GM21515 (cell line): Measurements from ENCODE around the gene ROR2.

Source experiments
- ATAC-seq: cut with Tn5 transposase; IDR thresholded peaks from one replicate; pipeline ENCODE4 v1.9.1; 2021; ENCODE audit not compliant: unreplicated experiment

Gene ROR2

GRCh38 chr9:91589101-91589553, 360.9 kb downstream of the ROR2 start:
- no peak for ATAC-seq

- no peak for ATAC-seq
Measured at GRCh38 chr9:91586282-91586681, 363.7 kb downstream of the ROR2 start.

GRCh38 chr9:91583966-91584365, 366.1 kb downstream of the ROR2 start:
- ATAC-seq: no peak

- ATAC-seq: no peak
Measured at GRCh38 chr9:91583161-91583875, 366.7 kb downstream of the ROR2 start.

GRCh38 chr9:91582181-91582580, 367.8 kb downstream of the ROR2 start:
- ATAC-seq: no peak

- ATAC-seq: no peak
Measured at GRCh38 chr9:91580136-91580535, 369.9 kb downstream of the ROR2 start.

- ATAC-seq: no peak
Measured at GRCh38 chr9:91578911-91579310, 371.1 kb downstream of the ROR2 start.

- no peak for ATAC-seq
Measured at GRCh38 chr9:91577633-91578061, 372.4 kb downstream of the ROR2 start.

GRCh38 chr9:91572811-91573210, 377.2 kb downstream of the ROR2 start:
- ATAC-seq: no peak

GRCh38 chr9:91572044-91572443, 378.0 kb downstream of the ROR2 start:
- no peak for ATAC-seq

GRCh38 chr9:91571036-91571435, 379.0 kb downstream of the ROR2 start:
- ATAC-seq: no peak

- no peak for ATAC-seq
Measured at GRCh38 chr9:91567642-91568274, 382.3 kb downstream of the ROR2 start.

GRCh38 chr9:91564081-91564670, 385.9 kb downstream of the ROR2 start:
- no peak for ATAC-seq

- ATAC-seq: no peak
Measured at GRCh38 chr9:91562416-91562815, 387.6 kb downstream of the ROR2 start.

- ATAC-seq: no peak
Measured at GRCh38 chr9:91560301-91560700, 389.7 kb downstream of the ROR2 start.

- ATAC-seq: no peak
Measured at GRCh38 chr9:91558879-91559278, 391.1 kb downstream of the ROR2 start.

GRCh38 chr9:91558395-91558794, 391.6 kb downstream of the ROR2 start:
- no peak for ATAC-seq

GRCh38 chr9:91557327-91557726, 392.7 kb downstream of the ROR2 start:
- ATAC-seq: no peak

GRCh38 chr9:91555132-91555531, 394.9 kb downstream of the ROR2 start:
- ATAC-seq: no peak

- no peak for ATAC-seq
Measured at GRCh38 chr9:91549177-91549576, 400.9 kb downstream of the ROR2 start.

- ATAC-seq: no peak
Measured at GRCh38 chr9:91547081-91547480, 402.9 kb downstream of the ROR2 start.

GRCh38 chr9:91546574-91546973, 403.5 kb downstream of the ROR2 start:
- ATAC-seq: no peak
